ENCODE results near the gene AAR2.

Gene AAR2

DNA sequence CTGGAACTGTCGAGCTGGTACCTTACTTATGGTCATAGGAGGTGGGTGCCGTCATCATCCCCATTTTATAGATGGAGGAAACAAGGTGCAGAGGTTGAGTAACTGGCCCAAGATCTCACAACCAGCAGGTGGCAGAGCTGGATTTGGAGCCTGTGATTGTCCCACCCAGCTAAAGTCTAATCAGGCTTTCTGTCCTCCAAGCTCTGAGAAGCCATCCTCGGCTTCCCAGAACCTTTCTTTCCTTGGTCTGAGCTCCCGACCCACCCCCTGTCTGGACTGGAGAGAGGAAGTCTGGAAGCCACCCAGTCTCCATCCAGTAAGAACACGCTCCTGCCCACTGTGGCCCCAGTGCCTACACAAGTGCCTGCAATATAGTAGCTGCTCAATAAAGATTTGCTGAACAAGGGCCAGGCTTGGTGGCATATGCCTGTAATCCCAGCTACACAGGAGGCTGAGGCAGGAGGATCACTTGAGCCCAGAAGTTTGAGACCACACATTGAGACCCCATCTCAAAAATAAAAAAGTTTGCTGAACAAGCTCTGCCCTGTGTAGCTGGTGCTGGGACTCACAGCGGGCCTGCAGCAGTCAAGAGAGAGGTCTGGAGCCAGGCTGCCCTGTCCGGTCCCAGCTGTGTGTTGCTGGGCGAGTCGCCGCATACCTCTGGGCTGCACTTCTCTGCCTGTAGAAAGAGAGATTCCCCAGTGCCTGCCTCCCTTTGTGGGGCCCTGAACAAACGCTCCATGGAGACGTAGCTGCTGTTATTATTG is 37.3 kb downstream of the AAR2 start:
- DNase-seq (ENCODE audit: low read depth), result no peak
- H3K4me3 ChIP-seq (ENCODE audit: low read depth, low read length), result no peak overlapping the region

DNA sequence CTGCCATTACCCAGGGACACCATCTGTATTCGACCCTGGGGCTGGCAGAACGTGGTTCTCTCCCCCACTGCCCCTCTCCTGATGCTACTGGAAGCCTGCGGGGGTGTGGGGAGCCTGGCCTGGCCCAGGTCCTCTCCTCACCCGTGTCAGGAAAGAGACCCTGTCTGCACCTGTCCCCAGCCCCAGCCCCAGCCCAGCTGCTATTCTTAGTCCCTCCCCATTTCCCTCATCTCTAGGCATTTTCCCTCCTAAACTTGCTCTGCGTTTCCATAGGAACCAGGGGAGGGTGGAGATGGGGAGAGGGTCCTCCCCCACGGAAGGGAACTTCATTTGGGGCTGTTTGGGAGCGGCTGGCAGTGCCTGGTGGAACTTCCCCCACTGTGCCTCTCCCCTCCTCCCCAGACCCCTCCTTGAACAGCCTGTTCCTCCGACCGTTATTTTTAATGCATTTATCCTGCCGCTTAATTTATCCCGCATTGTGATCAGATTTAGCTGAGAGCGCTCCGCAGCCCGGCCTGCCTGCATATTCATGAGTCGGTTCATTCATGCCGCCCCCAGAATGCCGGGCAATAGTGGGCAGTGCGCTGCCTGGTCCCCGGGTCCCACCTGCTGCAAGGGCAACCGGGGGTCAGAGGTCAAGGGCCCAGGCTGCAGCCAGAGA is 38.0 kb downstream of the AAR2 start:
- no peak for DNase-seq (ENCODE audit: low read depth)

DNA sequence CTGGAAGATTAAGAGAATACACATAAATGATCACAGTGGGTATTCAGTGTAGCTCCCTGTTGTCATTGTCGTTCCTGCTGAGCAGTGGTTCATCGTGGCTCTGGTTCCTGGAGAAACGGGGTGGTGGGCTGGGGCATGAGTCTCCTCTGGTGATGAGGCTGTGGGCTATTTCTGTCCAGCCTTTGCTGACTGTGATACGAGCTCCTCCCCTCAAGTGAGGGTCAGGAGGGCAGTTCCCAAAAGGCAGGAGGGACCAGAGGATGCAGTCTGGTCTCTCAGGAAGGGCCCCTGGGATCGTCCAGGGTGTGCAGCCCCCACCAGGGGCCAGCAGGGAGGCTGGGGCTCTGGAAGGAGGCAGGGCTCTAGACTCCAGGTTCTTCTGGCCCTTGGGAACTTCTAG is 38.7 kb downstream of the AAR2 start:
- no peak overlapping the region for H3K4me3 ChIP-seq (ENCODE audit: low read depth, low read length)
- DNase-seq (ENCODE audit: low read depth), result no peak

More for the DNA sequence above, 38.0 kb downstream of the AAR2 start:
- H3K4me3 ChIP-seq (ENCODE audit: low read depth, low read length), result no peak overlapping the region

DNA sequence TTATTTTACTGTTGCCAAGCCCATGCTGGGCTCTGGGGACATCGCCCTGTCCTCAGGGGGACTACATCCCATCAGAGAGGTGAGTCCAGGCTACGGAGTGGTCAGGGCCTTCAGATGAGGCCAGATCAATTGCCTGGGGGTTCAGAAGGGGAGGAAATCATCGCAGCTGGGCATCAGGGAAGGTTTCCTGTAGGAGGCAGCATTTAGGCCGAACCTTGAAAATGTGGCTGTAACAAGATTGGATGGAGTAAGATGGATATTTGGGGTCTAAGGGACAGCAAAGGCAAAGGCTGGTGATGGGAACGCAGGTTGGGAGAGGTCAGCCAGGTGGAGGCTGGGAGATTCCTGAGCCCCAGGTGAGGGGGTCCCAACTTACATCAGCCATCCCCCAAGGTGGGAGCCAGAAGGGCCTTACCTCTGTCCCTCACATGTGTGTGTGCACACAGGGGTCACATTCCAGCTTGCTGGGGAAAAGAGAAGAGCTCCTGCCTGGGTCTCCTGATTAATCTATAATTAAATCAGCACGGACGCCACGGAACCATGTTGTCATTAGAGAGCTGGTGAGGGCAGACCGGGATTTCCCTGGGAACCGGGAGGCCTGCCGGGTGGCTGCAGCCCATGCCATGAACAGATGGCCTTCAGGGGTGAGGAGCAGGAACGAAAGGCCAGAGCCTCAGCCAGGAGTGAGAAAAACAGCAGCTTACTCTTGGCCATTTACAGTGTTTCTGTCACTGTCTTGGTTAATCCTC is 39.3 kb downstream of the AAR2 start:
- DNase-seq (ENCODE audit: low read depth), result no peak
- H3K4me3 ChIP-seq (ENCODE audit: low read depth, low read length), result no peak overlapping the region

DNA sequence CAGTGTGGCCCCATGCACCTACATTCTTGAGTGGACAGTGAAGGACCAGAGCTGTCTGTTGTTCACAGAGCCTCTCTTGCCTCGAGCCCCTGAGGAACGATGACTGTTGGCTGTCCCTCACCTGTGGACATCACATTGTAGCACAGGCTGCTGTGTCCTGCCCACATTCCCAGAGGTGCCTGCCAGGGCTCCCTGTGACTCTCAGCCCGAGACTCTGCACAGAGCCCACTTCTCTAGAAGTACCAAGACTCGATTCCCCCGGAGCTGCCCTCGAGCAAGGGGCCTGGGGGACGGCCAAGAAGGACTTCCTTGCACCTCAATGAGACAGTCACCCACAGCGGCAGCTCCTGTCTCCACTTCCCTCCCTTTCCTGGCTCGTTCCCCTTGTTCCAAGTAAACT is 41.3 kb downstream of the AAR2 start:
- DNase-seq (ENCODE audit: low read depth), result no peak
- no peak overlapping the region for H3K4me3 ChIP-seq (ENCODE audit: low read depth, low read length)

DNA sequence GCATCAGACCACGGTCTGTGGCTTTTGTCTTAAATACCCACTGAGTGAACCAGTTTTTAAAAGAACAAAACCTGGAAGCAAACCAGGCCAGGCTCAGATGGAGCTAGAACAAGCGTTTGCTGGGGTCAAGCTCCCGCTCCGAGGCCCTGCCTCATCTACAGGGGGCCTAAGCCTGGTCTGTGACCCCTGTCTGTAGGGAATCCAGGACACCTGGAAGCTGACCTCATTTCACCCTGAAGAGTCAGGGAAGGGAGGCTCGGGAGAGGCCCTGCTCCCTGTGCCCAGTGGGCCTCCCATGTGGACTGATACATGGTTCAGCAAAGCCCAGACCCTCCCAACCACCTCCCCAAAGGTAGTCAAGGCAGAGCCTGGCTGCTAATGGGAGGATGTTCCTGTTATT is 43.1 kb downstream of the AAR2 start:
- H3K4me3 ChIP-seq (ENCODE audit: low read depth, low read length), result no peak overlapping the region
- no peak for DNase-seq (ENCODE audit: low read depth)

DNA sequence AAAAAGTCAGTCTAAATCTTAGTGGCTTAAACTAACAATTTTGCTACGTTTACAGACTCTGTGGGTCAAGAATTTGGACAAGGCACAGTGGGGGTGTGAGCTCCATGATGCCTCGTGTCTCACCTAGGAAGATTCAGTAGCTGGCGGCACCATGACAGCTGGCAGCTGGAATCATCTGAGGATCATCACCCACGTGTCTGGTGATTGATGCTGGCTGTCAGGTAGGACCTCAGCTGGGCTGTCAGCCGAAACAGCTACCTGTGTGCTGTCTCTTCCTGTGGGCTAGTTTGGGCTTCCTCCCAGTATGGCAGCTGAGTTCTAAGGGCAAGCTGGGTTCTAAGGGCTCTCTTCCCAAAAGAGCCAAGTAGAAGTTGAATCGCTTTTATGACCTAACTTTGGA is 43.5 kb downstream of the AAR2 start:
- DNase-seq (ENCODE audit: low read depth), result no peak
- no peak overlapping the region for H3K4me3 ChIP-seq (ENCODE audit: low read depth, low read length)

DNA sequence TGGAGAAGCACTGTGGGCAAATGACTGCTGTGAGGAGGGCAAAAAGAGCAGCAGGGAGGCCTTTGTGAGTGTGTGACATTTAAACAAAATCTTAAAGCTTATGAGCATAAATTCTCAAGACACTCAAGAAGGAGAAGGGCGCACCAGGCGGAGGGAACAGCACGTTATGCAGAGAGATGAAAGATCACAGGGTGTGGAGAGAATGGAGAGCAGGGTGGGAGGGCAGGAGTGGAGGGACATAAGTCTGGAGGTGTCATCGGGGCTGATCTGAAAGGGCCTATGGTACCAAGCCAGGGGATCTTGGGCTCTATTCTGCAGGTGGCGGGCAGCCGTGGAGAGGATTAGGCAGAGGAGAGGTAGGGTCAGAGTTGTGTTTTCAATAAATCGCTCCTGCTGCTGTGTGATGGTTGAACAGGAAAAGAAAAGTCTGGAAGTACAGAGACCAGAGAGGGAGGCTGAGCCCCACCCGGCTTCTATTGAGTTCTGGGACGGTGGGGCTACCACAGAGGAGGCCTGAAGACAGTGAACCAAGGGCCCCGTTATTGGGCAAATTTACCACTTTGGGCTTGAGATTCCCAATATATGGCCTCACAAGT is 45.6 kb downstream of the AAR2 start:
- no peak for DNase-seq (ENCODE audit: low read depth)
- no peak overlapping the region for H3K4me3 ChIP-seq (ENCODE audit: low read depth, low read length)

DNA sequence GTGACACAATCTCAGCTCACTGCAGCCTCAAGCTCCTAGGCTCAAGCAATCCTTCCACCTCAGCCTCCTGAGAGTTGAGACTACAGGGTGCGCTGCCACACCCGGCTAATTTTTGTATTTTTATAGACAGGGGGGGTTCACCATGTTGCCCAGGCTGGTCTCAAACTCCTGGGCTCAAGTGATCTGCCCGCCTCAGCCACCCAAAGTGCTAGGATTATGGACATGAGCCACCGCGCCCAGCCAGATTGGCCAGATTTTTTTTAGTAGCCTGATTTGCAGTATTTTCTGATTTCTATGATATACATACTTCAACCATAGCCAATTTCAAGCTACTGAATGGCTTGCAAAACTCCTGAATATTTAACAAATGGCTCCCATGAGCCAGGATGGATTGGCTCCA is 48.5 kb downstream of the AAR2 start:
- H3K4me3 ChIP-seq (ENCODE audit: low read depth, low read length), result no peak overlapping the region
- DNase-seq (ENCODE audit: low read depth), result no peak

DNA sequence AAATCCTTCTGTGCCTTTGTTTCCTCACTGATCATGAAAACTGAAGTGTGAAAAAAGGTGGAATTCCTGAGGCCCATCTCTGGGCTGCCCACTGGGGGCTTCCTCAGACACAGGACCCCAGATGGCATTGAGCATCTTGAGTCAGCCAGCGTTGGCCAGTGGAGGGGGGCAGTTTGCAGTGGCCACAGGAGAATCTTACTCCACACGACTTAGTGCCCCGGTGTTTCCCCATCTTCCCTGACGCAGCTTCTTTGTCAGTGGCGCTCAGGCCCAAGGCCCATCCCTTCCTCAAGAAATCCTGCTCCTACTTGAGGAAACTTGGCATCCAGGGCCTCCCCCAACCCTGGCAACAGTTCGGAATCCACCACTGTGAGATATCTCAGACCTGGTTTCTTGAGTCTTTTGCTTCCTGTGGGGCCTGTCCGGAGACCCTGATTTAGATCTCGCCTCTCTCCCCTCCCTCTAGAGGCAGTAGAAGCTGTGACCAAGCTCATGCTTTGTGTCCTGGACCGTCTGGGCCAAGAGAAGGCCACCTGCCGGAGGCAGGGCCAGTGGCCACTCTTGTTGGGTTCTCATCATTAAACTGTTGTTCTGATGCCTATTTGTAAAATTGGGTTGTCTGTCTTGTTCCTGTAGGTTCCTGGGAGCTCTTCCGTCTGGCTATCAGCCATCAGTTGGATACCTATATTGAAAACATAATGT is 49.6 kb downstream of the AAR2 start:
- DNase-seq (ENCODE audit: low read depth), result no peak
- H3K4me3 ChIP-seq (ENCODE audit: low read depth, low read length), result no peak overlapping the region

DNA sequence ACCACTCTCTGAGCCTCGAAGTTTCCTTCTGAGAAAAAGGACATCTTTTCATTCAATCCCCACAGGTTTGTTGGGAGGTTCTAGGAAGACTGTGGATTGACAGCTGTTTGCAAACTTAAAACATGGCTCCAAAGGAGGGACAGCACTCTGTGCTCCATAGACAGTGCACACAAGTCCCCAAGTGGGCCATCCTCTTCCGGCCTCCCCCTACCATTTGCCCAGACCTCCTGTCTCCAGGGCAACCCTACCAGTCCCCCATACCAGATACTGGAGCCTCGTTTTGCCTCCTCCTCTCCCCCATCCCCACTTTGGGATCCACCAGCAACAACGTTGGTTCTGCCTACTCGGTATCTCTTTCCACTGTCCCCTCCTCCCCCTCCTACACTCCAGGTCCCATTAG is 61.4 kb downstream of the AAR2 start:
- no peak for DNase-seq (ENCODE audit: low read depth)
- H3K4me3 ChIP-seq (ENCODE audit: low read depth, low read length), result no peak overlapping the region

DNA sequence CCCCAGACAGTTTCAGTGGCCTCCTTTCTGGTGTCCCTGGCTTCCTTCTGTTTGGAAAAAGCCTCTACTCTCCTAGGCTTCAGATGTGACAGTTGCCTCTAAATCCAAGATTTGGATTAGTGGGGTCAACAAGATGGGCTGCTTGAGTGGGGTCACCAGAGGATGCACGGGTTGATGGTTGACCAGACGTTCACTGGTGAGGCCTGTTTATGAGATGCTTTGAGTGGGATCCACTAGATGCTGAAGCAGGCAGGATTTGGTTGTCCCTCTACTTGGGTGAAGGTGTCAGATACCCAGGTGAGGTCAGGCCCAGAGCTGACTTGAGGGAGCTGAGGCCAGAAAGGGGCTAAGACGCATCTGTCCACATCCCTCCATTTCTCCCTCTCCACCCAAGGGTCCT is 61.8 kb downstream of the AAR2 start:
- DNase-seq (ENCODE audit: low read depth), result no peak
- H3K4me3 ChIP-seq (ENCODE audit: low read depth, low read length), result no peak overlapping the region

DNA sequence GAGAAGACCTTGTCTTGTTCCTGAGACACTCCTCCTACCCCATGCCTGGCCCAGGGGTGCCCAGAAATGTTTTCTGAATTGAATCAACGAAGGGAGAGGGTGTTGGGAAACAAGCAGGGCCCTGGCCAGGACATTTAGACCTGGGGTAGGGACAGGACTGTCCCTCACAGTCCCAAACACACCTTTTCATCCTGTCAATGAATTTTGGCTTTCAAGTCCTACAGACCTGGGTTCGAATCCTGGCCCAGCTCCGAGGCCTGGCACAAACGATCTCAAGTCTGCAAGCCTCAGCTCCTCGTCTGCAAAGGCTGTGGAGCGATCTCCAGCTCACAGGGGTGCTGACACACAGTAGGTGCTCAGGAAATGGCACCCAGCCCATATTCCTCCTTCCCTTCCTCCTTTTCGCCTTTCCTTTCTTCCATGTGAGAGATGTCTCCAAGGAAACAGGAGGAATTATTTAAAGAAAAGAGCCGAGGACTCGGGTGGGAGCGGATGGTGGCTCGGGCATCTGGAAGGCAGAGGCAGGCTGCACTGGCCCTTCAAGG is 62.6 kb downstream of the AAR2 start:
- no peak overlapping the region for H3K4me3 ChIP-seq (ENCODE audit: low read depth, low read length)
- DNase-seq (ENCODE audit: low read depth), result no peak

DNA sequence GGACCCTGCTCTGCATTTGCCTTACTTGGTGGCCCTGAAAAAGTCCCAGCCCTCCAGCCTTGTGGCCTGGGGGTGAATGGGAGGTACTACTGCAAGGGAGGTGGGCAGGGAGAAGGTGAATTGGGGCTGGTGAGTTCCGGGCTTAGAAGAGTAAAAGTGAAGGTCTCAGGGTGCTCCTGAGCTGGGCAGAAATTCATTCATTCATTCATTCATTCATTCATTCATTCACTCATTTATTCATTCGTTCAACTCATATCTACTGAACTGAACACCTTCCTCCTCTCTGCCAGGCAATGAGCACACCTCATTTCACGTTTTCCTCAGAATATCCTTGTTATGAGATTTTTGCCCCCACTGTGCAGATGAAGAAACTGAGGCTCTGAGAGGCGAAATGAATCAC is 63.2 kb downstream of the AAR2 start:
- DNase-seq (ENCODE audit: low read depth), result no peak
- H3K4me3 ChIP-seq (ENCODE audit: low read depth, low read length), result no peak overlapping the region

DNA sequence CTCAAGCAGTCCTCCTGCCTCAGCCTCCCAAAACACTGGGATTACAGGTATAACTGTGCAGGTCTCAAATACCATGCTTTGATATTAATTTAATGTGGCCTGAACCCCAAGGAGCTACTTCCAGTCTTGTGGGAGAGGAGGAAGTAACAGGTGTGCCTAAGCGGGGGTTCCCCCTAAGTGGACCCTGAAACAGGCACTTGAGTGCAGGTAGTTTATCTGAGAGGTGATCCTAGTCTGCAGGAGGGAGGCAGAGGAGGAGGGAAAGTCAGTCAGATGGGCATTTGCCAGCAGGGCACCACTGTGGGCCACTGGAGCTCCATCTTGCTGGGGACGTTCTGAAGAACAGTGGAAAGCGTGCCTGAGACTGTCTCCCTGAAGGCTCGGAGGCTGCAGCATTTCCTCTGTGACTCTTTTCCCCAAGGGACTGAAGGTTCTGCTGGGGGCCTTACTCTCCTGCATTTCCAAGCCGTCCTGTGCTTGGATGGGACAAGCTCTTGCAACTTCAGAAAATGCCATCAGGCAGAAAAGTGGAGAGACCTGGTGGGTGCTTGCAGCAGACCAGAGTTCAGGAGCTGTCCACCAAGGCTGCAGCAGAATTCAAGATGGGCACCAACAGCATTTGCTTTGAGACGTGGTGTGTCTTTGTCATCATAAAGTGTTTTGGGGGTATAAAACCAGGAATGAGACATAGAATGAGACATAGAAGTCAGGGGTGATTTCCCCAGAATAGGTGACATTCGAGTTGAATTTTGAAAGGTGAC is 65.3 kb downstream of the AAR2 start:
- H3K4me3 ChIP-seq (ENCODE audit: low read depth, low read length), result no peak overlapping the region
- no peak for DNase-seq (ENCODE audit: low read depth)

DNA sequence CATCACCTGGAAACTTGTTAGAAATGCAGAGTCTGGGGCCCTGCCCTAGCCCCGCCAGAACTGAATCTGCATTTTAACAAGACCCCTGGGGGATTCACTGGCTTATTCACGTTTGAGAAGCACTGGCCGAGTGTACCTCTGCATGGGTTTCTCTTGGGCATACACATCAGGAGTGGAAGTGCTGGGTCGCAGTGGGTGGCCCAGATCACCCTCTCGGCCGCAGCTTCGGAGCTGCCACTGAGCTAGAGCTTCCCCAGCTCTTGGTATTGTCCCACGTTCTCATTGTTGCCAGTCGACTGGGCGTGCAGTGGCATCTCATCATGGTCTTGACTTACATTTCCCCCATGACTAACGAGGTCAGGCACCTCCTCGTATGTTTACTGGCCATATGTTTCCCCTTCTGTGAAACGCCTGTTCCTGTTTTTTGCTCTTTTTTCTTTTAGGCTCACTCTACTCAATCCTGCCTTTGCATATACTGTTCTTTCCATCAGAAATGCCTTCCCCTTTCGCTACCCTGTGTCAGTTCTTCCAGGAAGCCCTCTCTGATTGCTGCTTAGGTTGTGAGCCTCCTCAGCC is 66.8 kb downstream of the AAR2 start:
- no peak for DNase-seq (ENCODE audit: low read depth)
- no peak overlapping the region for H3K4me3 ChIP-seq (ENCODE audit: low read depth, low read length)

DNA sequence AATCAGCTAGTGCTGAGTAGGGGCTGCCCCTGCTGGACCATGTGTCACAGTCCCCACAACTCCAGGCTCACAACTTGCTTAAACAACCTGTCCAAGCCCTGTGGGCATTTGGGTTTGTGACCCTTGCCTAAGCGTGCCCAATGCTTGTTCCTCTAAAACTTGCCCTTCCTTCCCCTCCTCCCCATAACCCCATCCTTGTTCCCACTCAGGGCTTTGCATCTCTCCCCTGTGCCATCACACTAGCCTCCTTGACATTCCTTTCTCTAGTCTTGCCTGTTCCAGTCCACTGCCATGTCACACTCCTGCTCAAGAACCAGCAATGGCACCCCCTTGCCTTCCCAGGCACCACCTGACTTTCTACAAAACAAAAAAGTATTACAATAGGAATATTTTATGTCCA is 67.6 kb downstream of the AAR2 start:
- no peak for DNase-seq (ENCODE audit: low read depth)
- H3K4me3 ChIP-seq (ENCODE audit: low read depth, low read length), result no peak overlapping the region

DNA sequence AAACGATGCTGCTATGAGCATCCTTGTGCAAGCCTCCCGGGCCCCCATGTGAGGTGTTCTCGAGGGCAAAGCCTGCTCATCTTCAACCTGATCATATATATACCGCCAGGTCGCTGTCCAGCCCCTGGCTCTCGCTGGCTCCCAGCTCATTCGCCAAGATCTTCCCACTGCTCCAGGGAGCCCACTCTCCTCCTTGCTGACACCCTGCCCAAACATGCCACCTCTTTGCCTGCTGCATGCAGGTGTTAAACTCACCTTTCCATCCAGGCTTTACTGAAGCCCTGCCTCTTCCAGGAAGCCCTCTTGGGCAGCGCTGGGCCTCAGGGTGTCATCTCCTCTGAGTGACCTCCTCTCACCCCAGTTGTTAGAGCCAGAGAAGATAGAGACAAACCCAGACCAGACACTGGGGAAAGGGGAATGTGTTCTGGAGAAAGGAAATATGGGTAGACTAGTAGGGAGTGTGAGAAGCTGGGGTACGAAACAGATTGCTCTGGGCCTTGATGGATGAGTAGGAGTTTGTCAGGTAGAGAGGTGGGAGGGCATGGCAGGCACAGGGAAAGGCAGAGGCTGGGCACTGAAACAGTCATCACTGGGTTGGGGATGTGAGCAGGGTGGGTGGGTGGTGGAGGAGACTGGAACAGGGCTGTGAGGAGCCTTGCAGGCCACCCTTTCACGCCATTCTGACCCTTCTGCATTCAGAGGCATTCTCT is 68.7 kb downstream of the AAR2 start:
- no peak for DNase-seq (ENCODE audit: low read depth)
- H3K4me3 ChIP-seq (ENCODE audit: low read depth, low read length), result no peak overlapping the region

Data from skeletal muscle cell (primary cell).